Mesothelial cell of epicardium (in vitro differentiated cells): ENCODE measurements around the gene MAPRE3. TPM values are rescaled to one million over a fixed set of nuclear protein-coding genes. Genes with fewer than 3 reads are reported as not detected.
A peak's percentile ranks its signal among the peaks of the same experiment; 100 is the strongest.

Experiments used
- DNase-seq, 2 experiments: peaks; one replicate each; pipeline ENCODE4 v3.0.0; 2021; ENCODE audit warnings: low spot score in 2 of 2; ENCODE audit not compliant: unreplicated experiment in 2 of 2
- H3K27ac Mint-ChIP-seq: 2 replicates; pipeline ENCODE4 v1.8.0; 2021; ENCODE audit warnings: mixed read lengths
- H3K27me3 Mint-ChIP-seq: 2 replicates; pipeline ENCODE4 v1.8.0; 2021; ENCODE audit warnings: low read depth, mixed read lengths
- H3K36me3 Mint-ChIP-seq: 2 replicates; pipeline ENCODE4 v1.8.0; 2021; ENCODE audit warnings: mixed read lengths
- H3K4me1 Mint-ChIP-seq: 2 replicates; pipeline ENCODE4 v1.8.0; 2021; ENCODE audit warnings: mixed read lengths
- H3K4me3 Mint-ChIP-seq: 2 replicates; pipeline ENCODE4 v1.8.0; 2021; ENCODE audit warnings: mild to moderate bottlenecking, moderate library complexity, mixed read lengths
- H3K9me3 Mint-ChIP-seq: 2 replicates; pipeline ENCODE4 v1.8.0; 2021; ENCODE audit warnings: mixed read lengths
- total RNA-seq: library from RNA; stranded (reverse); gene quantifications from 3 replicates; pipeline ENCODE4 v1.2.1, GENCODE V29; 2021
- TF ChIP-seq, protein P1 (sequence below): fragments of 200-600 bp; sonication (generic); IDR thresholded peaks from one replicate; pipeline ENCODE4 v1.5.0; 2021; ENCODE audit warnings: antibody characterized with exemption; ENCODE audit not compliant: unreplicated experiment

MAPRE3 gene
- total RNA-seq, 1 donor from 2014 or later, result 14.8 TPM

DNA sequence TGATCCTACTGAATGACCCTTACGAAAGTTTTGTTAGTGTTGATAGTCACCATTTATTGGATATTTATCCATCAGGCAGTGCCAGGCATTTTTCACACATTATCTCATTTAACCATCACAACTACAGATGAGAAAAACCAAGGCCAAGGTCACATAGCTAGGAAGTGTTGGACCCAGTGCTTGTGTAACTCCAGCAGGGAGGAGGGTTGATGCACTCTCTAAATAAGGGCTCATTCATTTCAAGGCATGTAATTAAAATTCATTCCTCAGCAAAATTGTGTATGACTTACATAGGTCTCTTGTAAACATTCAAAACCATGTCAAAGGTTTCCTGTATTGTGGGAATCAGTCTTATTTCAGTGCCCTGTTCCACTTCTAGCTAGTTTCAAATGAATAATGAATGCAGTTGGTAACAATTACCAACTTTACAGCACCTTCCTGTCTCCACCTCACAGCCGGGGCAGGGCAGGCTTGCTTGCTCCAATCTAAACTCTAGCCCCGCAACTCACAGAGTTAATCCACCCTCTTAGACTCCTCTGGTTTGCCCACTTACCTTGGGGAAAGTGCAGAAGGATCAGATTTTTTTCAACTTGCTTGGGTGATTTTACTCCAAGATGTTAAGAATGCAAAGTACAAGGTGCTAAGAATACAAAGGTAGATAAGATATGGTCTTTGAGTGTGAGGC is 5.8 kb upstream of the MAPRE3 start:
- H3K9me3 Mint-ChIP-seq, result no peaks in the 10 kb centered on the region
- no peaks in the 10 kb centered on the region for H3K36me3 Mint-ChIP-seq
- no peak for DNase-seq
- H3K27me3 Mint-ChIP-seq, result peaks cover 58% of the 10 kb centered on the region
- no peak overlapping the region for H3K4me3 Mint-ChIP-seq
- H3K27ac Mint-ChIP-seq, result no peak overlapping the region
- TF ChIP-seq, protein P1, sequence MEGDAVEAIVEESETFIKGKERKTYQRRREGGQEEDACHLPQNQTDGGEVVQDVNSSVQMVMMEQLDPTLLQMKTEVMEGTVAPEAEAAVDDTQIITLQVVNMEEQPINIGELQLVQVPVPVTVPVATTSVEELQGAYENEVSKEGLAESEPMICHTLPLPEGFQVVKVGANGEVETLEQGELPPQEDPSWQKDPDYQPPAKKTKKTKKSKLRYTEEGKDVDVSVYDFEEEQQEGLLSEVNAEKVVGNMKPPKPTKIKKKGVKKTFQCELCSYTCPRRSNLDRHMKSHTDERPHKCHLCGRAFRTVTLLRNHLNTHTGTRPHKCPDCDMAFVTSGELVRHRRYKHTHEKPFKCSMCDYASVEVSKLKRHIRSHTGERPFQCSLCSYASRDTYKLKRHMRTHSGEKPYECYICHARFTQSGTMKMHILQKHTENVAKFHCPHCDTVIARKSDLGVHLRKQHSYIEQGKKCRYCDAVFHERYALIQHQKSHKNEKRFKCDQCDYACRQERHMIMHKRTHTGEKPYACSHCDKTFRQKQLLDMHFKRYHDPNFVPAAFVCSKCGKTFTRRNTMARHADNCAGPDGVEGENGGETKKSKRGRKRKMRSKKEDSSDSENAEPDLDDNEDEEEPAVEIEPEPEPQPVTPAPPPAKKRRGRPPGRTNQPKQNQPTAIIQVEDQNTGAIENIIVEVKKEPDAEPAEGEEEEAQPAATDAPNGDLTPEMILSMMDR, result no peak
- H3K4me1 Mint-ChIP-seq, result peaks cover 2% of the 10 kb centered on the region

GRCh38 chr2:26968001-26968400 is 2.4 kb upstream of the MAPRE3 start:
- no peak for DNase-seq
- no peaks in the 10 kb centered on the region for H3K9me3 Mint-ChIP-seq
- peaks cover 51% of the 10 kb centered on the region for H3K27me3 Mint-ChIP-seq
- H3K4me3 Mint-ChIP-seq, result no peak overlapping the region
- peaks cover 17% of the 10 kb centered on the region for H3K4me1 Mint-ChIP-seq
- no peaks in the 10 kb centered on the region for H3K36me3 Mint-ChIP-seq
- TF ChIP-seq, protein P1, result no peak
- no peak overlapping the region for H3K27ac Mint-ChIP-seq

GRCh38 chr2:26969077-26969844 is 1.2 kb upstream of the MAPRE3 start:
- no peak for DNase-seq
- Mint-ChIP-seq H3K9me3 (no peaks in the 10 kb centered on the region), H3K36me3 (no peaks in the 10 kb centered on the region), H3K4me1 (peaks cover 17% of the 10 kb centered on the region), H3K4me3 (peak overlapping the region; percentile 48), H3K27ac (no peak overlapping the region), H3K27me3 (peaks cover 54% of the 10 kb centered on the region)
- TF ChIP-seq, protein P1, result no peak

GRCh38 chr2:26970928-26971627 is 641 bp downstream of the MAPRE3 start:
- peak in 1 of 2 experiments; percentile 40 for DNase-seq
- H3K9me3 Mint-ChIP-seq, result no peaks in the 10 kb centered on the region
- H3K27ac Mint-ChIP-seq, result peak overlapping the region; percentile 48
- H3K4me3 Mint-ChIP-seq, result peak overlapping the region; percentile 71
- TF ChIP-seq, protein P1, result no peak
- no peaks in the 10 kb centered on the region for H3K36me3 Mint-ChIP-seq
- H3K4me1 Mint-ChIP-seq, result peaks cover 17% of the 10 kb centered on the region
- H3K27me3 Mint-ChIP-seq, result peaks cover 48% of the 10 kb centered on the region

DNA sequence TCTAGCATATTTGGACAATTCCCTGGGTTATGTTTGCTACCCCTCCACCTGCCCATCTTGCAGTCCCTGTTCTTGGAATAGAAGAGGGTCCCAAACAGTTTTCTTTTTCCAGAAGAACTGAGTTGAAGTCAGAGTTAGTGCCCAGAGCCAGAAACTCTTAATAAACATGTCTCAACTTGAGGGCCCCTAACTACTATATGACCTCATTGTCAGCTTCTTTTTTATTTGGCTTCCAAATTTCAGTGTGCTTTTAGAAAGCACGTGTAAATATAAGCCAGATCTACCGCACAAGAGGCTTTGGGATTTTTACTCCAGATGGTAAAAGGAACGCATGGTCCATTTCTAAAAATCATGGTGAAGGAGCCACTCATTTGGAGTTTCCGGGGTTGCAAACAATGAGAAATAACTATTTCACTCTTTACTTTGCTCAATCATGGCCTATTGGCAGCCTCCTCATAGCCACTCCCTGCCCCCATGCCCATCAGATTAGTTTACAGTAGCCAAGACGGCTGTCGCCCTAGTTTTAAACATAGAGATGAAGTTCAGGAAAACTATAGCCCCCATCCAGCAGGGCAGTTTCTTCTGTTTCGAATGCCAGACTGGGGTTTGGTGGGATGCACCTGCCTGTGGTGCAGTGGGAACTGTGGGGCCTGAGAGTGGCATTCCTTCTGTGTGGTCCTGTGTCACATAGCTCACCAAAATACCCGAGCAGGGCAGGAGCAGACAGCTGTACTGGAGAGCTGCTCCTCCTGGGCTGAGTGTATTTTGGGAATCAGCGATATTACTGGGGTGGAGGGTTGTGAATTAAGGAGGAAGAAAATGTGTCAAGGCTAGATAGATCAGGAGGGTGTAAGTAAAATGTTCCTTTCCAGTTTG is 1.7 kb downstream of the MAPRE3 start:
- TF ChIP-seq, protein P1, result no peak
- no peak for DNase-seq
- H3K4me3 Mint-ChIP-seq, result peak overlapping the region; percentile 71
- H3K27ac Mint-ChIP-seq, result no peak overlapping the region
- H3K4me1 Mint-ChIP-seq, result peaks cover 17% of the 10 kb centered on the region
- H3K27me3 Mint-ChIP-seq, result peaks cover 42% of the 10 kb centered on the region
- H3K9me3 Mint-ChIP-seq, result no peaks in the 10 kb centered on the region
- H3K36me3 Mint-ChIP-seq, result no peaks in the 10 kb centered on the region
